OCI-LY3 (cell line): Measurements from ENCODE around the gene EFNB1.

Experiments
- H2AFZ ChIP-seq: fragments of 200-600, 300-600 bp; shearing (Covaris generic); 2 replicates; pipeline ENCODE4 v1.6.0; 2014; ENCODE audit warnings: antibody characterized with exemption, low read depth, low read length
- H3K27ac ChIP-seq: fragments of 200-600, 300-600 bp; sonication (generic); 2 replicates; pipeline ENCODE4 v1.5.1; 2014; ENCODE audit warnings: mild to moderate bottlenecking, low read length, moderate library complexity, mixed read lengths
- H3K27me3 ChIP-seq: fragments of 200-600, 300-600 bp; sonication (generic); 2 replicates; pipeline ENCODE4 v1.6.1; 2014; ENCODE audit warnings: low read depth, low read length, mixed read lengths
- H3K36me3 ChIP-seq: fragments of 200-600, 300-600 bp; sonication (generic); replicated peaks from 2 replicates; pipeline ENCODE3; 2014; ENCODE audit warnings: low read depth, low read length, mixed read lengths
- H3K4me1 ChIP-seq: fragments of 300-600, 200-600 bp; sonication (generic); 2 replicates; pipeline ENCODE4 v1.6.1; 2014; ENCODE audit warnings: low read length, mixed read lengths
- H3K4me2 ChIP-seq: fragments of 200-600, 300-600 bp; sonication (generic); 2 replicates; pipeline ENCODE4 v1.6.1; 2014; ENCODE audit warnings: low read length, mixed read lengths
- H3K4me3 ChIP-seq: fragments of 300-600, 200-600 bp; sonication (generic); 2 replicates; pipeline ENCODE4 v1.5.1; 2014; ENCODE audit warnings: antibody characterized with exemption, mild to moderate bottlenecking, low read length, moderate library complexity
- H3K79me2 ChIP-seq: fragments of 300-600, 200-600 bp; shearing (Covaris generic); 2 replicates; pipeline ENCODE4 v1.6.1; 2014; ENCODE audit warnings: mild to moderate bottlenecking, low read length, mixed read lengths
- H3K9ac ChIP-seq: fragments of 300-600, 200-600 bp; shearing (Covaris generic); 2 replicates; pipeline ENCODE4 v1.6.0; 2014; ENCODE audit warnings: mild to moderate bottlenecking, low read length, moderate library complexity
- H3K9me3 ChIP-seq: fragments of 200-600, 300-600 bp; shearing (Covaris generic); 2 replicates; pipeline ENCODE4 v1.6.1; 2014; ENCODE audit warnings: low read length, mixed read lengths; ENCODE audit not compliant: insufficient read depth
- H4K20me1 ChIP-seq: fragments of 200-600, 300-600 bp; sonication (generic); 2 replicates; pipeline ENCODE4 v1.6.1; 2016; ENCODE audit warnings: low read length, mixed read lengths; ENCODE audit not compliant: insufficient read depth
- EZH2phosphoT487 ChIP-seq: fragments of 200-600 bp; shearing (Covaris generic); IDR thresholded peaks from 2 replicates; pipeline ENCODE4 v1.6.1; 2018; ENCODE audit warnings: antibody characterized with exemption, mixed run types, low read depth
- TF ChIP-seq, protein P1 (sequence below): fragments of 200-600, 300-600 bp; sonication (generic); IDR thresholded peaks from 2 replicates; pipeline ENCODE4 v1.5.1; 2014; ENCODE audit warnings: antibody characterized with exemption, low read length, low read depth

Gene EFNB1

DNA sequence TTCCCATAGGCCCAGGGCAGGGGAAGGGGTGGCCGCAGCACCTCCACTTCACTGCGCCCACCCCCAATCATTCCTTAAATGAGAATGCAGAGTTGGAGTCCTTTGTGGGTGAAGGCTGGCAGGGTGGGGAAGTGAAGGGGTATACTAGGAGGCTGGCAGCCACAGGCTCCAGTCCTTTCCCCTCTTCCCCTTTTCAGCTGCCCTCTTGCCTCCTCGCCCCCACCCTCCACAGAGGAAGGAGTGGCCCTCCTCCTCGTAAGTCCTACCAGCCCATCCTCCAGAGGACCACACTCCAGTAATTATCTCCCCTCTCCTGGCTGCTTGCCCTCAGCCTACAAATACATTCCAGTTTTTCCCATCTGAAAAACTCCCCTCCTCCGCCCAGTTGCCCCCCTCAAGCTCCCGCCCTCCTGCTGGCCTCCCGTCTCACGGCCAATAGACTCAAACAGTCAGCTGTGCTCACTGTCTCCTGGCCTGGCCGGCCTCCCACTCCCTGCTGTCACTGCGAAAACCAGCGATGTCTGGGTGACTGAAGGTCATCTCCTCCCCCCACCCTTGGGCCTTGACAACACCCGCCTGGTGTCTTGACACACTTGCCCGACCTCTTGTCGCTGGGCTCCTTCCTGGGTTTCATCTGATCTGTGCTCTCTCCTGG lies 38.8 kb downstream of the EFNB1 start:
- Histone ChIP-seq H3K4me2 (no peak overlapping the region), H3K4me3 (no peak overlapping the region), H2AFZ (no peak overlapping the region), H3K4me1 (peaks cover 15% of the 10 kb centered on the region), H3K9me3 (no peaks in the 10 kb centered on the region), H3K36me3 (no peaks in the 10 kb centered on the region), H3K79me2 (no peaks in the 10 kb centered on the region), H4K20me1 (no peaks in the 10 kb centered on the region), H3K27me3 (no peaks in the 10 kb centered on the region), H3K9ac (no peak overlapping the region), H3K27ac (no peak overlapping the region)
- TF ChIP-seq EZH2phosphoT487 = no peak
- TF ChIP-seq, protein P1, sequence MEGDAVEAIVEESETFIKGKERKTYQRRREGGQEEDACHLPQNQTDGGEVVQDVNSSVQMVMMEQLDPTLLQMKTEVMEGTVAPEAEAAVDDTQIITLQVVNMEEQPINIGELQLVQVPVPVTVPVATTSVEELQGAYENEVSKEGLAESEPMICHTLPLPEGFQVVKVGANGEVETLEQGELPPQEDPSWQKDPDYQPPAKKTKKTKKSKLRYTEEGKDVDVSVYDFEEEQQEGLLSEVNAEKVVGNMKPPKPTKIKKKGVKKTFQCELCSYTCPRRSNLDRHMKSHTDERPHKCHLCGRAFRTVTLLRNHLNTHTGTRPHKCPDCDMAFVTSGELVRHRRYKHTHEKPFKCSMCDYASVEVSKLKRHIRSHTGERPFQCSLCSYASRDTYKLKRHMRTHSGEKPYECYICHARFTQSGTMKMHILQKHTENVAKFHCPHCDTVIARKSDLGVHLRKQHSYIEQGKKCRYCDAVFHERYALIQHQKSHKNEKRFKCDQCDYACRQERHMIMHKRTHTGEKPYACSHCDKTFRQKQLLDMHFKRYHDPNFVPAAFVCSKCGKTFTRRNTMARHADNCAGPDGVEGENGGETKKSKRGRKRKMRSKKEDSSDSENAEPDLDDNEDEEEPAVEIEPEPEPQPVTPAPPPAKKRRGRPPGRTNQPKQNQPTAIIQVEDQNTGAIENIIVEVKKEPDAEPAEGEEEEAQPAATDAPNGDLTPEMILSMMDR = no peak

DNA sequence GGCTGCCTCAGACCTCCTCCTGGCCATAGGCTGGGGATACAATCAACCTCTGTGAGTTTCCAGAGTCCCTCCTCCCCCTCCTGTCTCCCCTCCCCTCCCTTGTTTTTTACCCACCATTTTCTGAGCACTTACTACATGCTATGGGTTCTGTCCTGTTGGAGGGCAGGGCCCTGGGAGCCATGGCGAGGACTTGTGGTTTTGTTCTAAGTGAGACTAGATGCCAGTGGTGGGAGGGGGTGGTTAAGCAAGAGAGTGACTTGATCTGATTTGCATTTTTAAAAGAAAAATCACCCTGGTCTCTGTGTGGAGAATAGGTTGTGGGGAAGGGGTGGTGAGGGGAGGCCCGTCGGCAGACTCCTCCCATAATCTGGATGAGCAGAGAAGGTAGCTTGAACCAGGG lies 39.5 kb downstream of the EFNB1 start:
- H3K79me2 ChIP-seq = no peaks in the 10 kb centered on the region
- H3K36me3 ChIP-seq = no peaks in the 10 kb centered on the region
- no peak overlapping the region for H3K4me2 ChIP-seq
- no peaks in the 10 kb centered on the region for H3K27me3 ChIP-seq
- H3K9ac ChIP-seq = no peak overlapping the region
- TF ChIP-seq, protein P1 = no peak
- no peak for TF ChIP-seq EZH2phosphoT487
- H3K27ac ChIP-seq = no peak overlapping the region
- H4K20me1 ChIP-seq = no peaks in the 10 kb centered on the region
- peaks cover 15% of the 10 kb centered on the region for H3K4me1 ChIP-seq
- no peak overlapping the region for H3K4me3 ChIP-seq
- H2AFZ ChIP-seq = no peak overlapping the region
- H3K9me3 ChIP-seq = no peaks in the 10 kb centered on the region

DNA sequence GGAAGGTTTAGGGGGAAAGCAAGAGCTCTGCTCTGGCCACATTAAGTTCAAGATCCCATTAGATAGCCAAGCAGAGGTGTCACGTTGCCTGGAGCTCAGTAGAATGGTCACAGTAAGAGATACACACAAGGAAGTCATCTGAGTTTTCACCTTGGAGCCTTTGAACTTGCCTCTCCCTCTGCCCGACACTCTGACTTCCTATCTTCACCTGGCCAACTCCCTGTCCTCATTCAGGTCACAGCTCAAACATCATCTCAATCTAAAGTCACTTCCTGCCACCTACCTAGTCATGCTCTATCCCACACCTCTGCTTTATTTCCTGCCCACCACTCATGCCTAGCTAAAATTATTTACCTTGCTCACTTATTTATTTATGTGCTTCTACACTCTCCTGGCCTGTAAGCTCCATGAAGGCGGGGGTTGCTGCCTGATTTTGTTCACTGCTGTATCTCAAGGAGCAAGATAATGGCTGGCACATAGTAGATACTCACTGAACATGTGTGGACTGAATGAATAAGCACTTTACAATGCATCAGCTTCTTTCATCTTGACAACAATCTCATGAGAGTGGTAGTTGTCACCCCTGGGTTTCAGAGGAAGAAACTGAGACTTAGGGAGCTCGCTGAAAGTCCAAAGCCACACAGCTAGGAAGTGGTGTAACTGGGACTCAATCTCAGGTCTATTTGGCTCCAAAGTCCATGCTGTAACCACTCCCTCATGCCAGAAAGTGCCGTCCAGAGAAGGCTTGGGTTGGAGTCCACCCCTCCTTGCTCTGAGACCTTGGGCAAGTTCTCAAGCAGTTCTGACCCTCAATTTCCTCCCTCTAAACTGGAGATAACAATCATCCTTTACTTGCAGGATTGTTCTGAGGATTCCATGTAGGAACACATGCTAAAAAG lies 40.3 kb downstream of the EFNB1 start:
- Histone ChIP-seq H3K4me3 (no peak overlapping the region), H2AFZ (no peak overlapping the region), H3K9me3 (no peaks in the 10 kb centered on the region), H4K20me1 (no peaks in the 10 kb centered on the region), H3K79me2 (no peaks in the 10 kb centered on the region), H3K4me1 (peaks cover 15% of the 10 kb centered on the region), H3K27ac (no peak overlapping the region), H3K4me2 (no peak overlapping the region), H3K36me3 (no peaks in the 10 kb centered on the region), H3K27me3 (no peaks in the 10 kb centered on the region), H3K9ac (no peak overlapping the region)
- no peak for TF ChIP-seq EZH2phosphoT487
- TF ChIP-seq, protein P1 = no peak

DNA sequence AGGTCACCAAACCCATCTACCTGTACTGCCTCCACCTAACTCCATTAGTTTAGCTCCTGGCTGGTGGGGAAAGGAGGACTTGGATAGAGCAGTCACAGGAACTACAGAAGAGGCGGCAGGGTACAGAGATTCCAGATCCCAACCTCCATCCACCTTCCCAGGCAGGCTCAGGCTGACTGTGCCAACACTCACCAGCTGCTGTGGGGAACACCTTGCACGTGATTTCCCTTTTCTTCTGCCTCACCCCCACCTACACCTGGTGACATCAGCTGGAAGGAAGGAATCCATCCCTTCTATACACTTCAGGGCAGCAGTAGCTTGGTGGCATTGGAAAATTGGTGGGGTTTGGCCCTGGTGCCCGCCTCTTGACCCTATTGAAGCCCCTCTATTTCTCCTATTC lies 41.5 kb downstream of the EFNB1 start:
- no peak overlapping the region for H3K27ac ChIP-seq
- no peak for TF ChIP-seq EZH2phosphoT487
- TF ChIP-seq, protein P1 = no peak
- H3K4me1 ChIP-seq = peaks cover 7% of the 10 kb centered on the region
- H4K20me1 ChIP-seq = no peaks in the 10 kb centered on the region
- H3K27me3 ChIP-seq = no peaks in the 10 kb centered on the region
- H3K79me2 ChIP-seq = no peaks in the 10 kb centered on the region
- H3K4me3 ChIP-seq = no peak overlapping the region
- no peaks in the 10 kb centered on the region for H3K9me3 ChIP-seq
- H3K9ac ChIP-seq = no peak overlapping the region
- H3K4me2 ChIP-seq = no peak overlapping the region
- no peaks in the 10 kb centered on the region for H3K36me3 ChIP-seq
- H2AFZ ChIP-seq = no peak overlapping the region
